GM18868 (cell line): Measurements from ENCODE around the gene SPHK1.
"Not testable (repeated sequence)": the region's sequence is repeated elsewhere in the genome, so short reads cannot be mapped to it uniquely, and the experiment has no call there.

Experiments used
- ATAC-seq: cut with Tn5 transposase; IDR thresholded peaks from one replicate; pipeline ENCODE4 v1.9.1; 2021; ENCODE audit warnings: mild to moderate bottlenecking, moderate library complexity; ENCODE audit not compliant: unreplicated experiment

SPHK1 gene, protein sequence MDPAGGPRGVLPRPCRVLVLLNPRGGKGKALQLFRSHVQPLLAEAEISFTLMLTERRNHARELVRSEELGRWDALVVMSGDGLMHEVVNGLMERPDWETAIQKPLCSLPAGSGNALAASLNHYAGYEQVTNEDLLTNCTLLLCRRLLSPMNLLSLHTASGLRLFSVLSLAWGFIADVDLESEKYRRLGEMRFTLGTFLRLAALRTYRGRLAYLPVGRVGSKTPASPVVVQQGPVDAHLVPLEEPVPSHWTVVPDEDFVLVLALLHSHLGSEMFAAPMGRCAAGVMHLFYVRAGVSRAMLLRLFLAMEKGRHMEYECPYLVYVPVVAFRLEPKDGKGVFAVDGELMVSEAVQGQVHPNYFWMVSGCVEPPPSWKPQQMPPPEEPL

DNA sequence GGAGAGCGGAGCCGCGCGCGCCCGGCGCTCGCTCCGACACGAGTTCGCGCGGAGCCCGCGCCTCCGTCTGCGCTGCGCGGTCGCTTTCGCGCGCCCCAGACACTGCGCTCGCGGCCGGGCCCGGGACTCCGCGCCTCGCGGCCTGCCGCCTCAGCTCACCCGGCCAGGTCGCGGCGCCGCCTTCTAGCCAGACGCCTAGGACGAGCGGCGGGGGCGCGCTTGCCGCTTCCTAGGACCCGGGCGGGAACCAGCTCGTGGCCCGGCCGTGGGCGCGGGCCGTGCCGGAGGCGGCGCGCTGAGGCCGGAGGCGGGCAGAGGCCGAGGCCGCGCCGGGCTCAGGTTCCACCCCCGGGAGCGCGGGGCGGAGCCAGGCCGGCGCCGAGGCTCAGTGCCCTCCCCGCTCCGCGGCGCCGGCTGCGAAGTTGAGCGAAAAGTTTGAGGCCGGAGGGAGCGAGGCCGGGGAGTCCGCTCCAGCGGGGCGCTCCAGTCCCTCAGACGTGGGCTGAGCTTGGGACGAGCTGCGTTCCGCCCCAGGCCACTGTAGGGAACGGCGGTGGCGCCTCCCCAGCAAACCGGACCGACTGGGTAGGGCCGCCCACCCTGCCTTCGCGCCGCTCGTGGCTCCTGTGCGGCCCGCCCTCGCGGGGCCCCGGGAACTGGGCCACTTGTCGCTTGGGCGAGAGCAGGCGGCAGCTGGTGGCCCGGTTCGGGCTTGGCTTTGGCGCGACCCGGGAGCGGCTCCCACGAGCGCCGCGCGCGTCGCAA is at the start of gene SPHK1:
TSS of gene SPHK1 (plus strand) at position 388 of the 765 bp plus-strand sequence. CDS start 1,036 bp downstream, outside the sequence.
- ATAC-seq: peak; percentile 63

DNA sequence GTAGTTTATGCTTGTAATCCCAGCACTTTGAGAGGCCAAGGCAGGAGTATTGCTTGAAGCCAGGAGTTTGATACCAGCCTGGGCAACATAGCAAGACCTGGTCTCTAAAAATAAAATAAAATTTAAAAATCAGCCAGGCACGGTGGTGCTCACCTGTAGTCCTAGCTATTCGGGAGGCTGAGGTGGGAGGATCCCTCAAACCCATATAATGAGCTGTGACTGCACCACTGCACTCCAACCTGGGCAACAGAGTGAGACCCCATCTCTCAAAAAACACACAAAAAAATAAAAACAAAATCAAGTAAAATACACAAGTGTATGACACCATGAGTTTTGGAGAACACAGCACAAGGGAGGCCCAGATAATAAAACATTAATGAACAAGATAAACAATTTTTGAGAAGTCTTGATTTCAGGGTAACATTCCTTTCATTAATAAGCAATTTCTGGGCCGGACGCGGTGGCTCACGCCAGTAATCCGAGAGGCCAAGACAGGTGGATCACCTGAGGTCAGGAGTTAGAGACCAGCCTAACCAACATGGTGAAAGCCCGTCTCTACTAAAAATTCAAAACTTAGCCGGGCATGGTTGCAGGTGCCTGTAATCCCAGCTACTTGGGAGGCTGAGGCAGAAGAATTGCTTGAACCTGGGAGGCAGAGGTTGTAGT is 48.6 kb upstream of the SPHK1 start:
- no peak for ATAC-seq

DNA sequence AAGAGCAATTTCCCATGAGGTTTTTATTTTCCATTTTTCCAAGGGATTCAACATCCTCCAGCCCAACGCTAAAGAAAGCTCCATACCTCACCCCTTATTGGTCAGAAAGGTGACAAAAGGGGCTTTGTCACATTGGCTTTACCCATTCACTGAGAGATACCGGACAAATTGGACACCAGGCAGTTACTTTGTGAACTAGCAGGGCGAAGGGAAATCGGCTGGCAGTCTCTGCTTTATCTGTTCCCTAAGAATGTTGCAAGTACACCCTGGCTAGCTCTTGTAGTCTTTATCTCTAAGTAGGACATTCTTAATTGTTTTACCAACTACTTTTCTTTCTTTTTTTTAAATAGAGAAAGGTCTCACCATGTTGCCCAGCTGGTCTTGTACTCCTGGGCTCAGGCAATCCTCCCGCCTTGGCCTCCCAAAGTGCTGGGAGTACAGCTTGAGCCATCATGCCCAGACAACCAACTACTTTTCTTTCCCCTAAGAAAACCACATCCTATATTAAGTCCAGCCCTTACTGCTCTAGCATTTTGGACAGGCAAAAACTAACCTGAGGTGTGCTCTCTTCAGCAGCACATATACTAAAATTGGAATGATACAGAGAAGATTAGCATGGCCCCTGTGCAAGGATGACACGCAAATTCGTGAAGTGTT is 47.5 kb upstream of the SPHK1 start:
- no peak for ATAC-seq

DNA sequence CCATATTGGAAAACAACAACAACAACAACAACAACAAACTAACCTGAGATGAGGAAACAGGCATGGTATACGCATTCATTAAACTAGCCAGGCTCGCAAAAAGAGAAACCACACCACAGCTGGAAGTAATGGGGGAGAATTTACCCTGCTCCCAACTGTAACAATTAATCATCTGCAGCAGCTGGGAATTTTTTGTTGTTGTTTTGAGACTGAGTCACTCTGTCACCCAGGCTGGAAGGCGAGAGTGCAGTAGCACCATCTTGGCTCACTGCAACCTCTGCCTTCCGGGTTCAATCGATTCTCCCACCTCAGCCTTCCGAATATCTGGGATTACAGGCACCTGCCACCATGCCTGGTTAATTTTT is 47.0 kb upstream of the SPHK1 start:
- no peak for ATAC-seq

DNA sequence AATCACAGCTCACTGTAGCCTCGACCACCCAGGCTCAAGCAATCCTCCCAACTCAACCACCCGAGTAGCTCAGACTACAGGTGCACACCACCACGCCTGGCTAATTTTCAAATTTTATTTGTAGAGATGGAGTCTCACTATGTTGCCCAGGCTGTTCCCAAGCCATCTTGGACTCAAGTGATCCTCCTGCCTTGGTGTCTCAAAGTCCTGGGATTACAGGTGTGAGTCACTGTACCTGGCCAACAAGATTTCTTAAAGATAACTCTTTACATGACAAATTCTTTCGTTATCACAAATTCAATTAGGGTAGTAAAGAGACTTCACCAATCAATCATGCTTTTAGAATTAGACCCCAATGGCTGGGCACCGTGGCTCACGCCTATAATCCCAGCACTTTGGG is 43.1 kb upstream of the SPHK1 start:
- ATAC-seq: no peak

DNA sequence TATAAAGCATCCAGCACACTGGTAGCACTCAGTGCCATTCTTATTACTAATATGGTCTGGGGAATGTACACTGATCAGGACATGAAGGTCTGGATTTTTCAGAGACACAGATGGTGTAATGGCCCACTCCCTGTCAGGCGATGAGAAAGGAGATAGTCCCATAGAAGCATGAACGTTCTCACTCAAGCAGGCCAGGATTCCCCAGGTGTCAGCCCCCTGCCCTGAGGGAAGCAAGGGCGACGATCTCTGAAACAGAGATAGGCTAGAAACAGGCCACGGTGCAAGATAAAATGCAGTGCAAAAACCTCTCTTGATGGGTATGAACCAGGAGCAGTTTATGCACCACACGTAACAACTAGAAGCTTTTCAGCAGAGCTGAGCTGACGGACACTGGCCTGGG is 41.3 kb upstream of the SPHK1 start:
- no peak for ATAC-seq

DNA sequence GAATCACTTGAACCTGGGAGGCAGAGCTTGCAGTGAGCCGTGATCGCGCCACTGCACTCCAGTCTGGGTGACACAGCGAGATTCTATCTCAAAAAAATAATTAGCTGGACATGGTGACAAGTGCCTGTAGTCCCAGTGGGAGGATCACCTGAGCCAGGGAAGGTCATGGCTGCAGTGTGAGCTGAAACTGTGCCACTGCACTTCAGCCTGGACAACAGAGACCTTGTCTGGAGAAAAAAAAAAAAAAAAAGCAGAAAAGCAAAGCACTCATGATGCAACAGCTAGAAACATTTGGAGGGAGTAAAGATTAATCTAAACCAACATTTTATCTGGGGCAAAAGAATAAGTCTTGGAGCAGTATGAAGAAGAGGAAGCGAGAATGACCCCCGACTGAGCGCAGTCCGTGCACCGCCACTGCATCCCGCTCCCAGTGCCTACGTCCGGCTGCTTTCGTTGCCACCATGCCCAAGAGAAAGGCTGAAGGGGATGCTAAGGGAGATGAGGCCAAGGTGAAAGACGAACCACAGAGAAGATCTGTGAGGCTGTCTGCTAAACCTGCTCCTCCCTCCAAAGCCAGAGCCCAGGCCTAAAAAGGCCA is 38.9 kb upstream of the SPHK1 start:
- no peak for ATAC-seq

DNA sequence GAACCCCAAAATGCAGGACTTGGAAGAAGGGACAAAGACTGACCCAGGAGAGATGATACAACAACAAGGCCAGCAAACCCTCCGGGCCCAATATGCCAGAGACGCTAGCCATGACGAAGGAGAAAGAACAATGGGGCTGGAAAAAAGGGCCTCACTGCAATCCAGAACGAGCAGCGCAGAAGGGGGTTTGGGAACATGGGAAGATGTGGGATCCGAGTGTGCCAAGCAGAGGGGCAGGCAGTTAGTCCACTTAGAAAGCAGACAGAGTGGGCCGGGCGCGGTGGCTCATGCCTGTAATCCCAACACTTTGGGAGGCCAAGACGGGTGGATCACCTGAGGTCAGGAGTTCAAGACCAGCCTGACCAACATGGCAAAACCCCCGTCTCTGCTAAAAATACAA is 37.5 kb upstream of the SPHK1 start:
- ATAC-seq: not testable (repeated sequence)

DNA sequence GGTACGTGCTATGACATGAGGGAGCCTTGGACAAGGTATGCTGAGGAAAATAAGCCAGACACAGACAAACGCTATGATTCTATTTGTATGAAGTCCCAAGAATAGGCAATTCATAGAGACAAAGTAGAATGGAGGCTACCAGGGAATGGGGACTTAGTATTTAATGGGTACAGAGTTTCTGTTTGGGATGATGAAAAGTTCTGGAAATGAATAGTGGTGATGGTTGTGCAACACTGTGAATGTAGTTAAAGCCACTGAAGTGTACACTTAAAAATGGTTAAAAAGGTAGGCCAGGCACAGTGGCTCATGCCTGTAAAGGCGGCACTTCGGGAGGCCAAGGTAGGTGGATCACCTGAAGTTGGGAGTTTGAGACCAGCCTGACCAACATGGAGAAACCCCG is 33.9 kb upstream of the SPHK1 start:
- ATAC-seq: no peak

DNA sequence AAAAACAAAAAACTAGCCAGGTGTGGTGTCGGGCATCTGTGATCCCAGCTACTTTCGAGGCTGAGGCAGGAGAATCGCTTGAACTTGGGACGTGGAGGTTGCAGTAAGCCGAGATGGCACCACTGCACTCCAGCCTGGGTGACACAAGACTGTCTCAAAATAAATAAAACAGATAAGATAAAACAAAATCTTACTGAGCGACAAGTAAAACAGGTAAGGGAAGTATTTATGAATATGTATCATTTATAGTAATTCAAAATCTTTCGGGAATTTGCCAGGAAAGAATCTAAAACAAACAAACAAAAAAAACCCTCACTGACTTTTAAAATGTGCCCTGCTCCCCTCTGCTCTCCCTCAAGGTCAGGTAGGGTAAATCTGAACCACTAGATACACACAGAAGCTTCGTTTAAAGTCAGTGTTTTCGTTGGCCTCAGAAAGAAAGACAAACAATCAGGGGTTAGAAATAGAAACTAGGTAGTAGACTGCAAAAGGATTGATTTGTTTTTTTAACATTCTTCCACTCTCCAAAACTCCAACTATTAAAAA is 32.8 kb upstream of the SPHK1 start:
- no peak for ATAC-seq

DNA sequence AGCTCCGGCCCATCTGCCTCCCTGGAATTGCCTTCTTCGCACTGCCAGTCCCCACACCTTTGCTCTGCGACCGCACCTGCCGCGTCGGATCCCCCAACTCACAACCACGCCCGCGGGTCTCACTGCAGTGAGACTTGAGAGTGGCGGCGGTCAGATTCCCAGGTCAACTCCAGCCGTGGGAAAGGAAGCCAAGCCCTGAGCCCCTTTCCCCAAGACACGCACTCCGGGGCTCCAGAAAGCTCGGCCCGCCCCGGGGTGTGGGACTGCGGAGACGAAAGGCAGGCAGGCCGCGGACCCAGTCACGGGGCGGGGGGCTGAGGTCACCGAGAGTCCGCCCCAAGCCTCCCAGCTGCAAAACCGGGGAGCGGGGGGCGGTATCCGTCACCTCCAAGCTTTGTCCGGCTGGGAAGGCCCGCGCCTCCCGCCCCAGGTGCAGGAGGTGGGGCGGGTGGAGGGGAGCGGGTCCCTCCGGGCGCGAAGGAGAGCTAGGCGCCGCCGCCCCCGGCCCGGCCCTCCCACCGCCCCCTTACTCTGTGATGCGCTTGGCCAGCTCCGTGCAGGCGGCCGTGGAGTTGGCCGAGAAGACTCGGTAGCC is 31.3 kb upstream of the SPHK1 start:
- ATAC-seq: peak; percentile 6

DNA sequence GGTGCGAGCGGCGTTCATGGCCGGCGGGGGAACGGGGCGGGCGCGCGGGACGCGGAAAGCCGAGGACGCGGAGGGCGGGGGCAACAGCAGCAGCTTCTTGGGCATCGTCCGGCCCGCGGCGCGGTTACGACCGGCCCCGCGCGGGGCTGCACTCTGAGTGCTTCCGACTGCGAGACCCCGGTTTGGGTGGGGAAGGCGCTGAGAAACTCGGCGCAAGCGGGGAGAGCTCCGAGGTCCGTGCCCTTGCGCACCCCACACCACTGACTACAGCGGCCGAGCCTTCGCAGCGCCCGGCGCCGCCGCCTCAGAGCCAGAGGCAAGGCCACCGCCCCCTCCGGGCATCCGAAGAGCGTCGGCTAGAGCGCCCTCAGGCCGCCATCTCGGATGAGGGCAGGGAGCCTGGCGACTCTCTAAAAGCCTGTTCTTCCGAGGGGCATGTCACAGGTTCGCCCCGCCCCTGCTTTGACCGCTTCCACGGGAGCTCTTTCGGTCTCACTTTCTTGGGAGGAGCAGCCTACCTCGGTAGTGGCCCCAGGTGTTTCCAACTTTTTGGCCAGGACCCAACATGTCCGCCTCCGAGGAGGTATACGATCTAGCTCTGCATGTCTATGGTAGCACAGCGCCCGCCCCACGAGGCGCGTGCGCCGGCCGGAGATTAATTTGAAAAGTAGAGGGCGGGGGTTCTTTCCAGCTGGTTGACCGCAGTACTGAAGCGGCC is 30.7 kb upstream of the SPHK1 start, which contains the start of gene PRPSAP1:
TSS of gene PRPSAP1 (minus strand) at position 318 of the 718 bp plus-strand sequence. CDS start at position 105, 213 bp downstream.
- peak; percentile 81 for ATAC-seq

DNA sequence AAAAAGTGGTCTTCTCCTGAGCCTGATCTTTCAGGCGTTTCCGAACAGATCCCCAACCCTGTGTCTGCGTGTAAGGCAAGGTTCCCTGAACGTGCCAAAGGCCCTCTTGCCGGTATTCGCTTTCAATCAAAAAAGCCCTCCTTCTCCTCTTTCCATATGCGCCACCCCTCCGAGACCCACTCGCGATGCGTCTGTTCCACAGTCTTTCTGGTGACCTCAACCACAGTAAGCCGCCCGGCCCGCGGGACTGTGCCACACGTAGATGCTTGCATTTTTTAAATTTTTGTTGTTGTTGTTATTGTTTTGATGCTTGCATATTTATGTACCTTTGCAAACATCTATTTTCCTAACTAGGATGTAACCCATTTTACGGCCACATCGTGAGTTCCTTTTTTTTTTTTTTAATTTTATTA is 30.1 kb upstream of the SPHK1 start:
- peak; percentile 4 for ATAC-seq

DNA sequence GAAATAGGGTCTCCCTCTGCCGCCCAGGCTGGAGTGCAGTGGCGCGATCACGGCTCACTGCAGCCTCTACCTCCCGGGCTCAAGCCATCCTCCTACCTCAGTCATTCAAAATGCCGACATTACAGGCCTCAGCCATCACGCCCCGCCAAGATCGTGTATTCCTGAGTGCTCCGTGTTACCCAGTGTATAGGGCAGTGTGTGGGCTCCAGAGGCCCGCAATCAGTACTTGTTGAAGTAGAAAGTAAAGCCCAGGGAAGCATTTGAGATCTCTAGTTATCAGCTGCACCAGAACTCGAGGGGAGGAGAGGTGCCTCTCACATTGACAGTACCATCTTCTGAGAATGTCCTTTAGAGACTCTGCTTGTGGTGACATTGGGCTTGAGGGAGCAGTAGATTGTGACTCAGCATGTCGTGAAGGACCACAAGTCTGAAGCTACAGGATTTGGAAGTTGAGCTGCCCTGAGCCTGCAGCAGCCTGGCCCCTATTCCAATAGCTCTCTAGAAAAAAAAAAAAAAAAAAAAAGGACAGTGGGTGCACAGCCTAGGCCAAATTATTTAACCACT is 29.6 kb upstream of the SPHK1 start:
- ATAC-seq: no peak

DNA sequence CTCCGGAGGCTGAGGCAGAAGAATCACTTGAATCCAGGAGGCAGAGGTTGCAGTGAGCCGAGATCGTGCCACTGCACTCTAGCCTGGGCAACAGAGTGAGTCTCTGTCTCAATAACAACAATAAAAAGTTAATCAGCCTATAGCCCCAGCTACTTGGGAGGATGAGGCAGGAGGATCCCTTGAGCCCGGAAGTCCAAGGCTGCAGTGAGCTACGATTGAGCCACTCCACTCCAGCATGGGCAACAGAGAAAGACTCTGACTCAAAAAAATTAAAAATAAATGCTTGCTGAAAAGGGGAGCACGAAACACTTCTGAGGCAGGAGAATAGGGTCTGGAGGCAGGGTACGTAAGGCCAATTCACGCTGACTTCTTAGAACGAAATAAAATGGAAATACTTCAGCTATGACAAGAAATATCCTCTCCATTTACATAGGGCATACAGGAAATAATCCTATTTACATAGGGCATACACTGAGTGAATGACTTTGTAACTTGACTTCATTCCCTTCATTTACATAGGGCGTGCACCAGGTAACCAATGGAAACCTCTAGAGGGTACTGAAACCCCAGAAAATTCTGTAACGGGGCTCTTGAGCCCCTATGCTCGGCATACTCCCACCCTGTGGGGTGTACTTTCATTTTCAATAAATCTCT is 27.5 kb upstream of the SPHK1 start:
- no peak for ATAC-seq

DNA sequence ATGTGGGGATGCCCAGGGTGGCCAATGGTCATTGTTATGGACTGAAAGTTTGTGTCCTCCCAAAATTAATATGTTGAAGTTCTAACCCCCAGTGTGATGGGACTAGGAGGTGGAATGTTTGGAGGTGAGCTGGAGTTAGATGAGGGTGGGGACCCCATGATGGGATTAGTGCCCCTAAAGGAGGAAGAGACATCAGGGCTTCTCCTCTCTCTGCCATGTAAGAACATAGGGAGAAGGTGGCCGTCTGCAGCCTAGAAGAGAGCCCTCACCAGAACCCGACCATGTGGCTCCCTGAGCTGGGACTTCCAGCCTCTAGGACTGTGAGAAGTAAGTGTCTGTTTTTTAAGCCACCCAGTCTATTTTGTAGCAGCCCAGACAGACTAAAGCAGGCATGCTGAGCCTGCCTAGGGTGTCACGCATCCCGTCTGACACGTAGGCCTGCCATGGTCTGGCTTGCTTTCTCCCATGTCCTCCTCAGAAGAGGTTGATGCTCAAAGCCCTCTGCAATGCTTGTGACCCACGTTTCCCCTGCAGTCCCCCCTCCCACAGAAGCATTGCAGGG is 26.7 kb upstream of the SPHK1 start:
- ATAC-seq: no peak

DNA sequence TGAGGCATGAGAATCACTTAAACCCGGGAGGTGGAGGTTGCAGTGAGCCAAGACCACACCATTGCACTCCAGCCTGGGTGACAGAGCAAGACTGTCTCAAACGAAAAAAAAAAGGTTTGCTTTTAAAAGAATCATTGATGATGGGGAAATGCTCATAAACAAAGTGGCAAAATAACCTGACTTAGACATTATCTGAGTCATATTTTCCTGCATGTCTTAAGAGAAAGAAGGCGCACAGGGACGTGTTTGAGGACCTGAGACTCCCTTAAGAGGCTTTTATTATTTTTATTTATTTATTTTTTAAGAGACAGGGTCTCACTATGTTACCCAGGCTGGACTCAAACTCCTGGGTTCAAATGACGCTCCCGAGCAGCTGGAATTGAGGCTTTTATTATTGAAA is 25.0 kb upstream of the SPHK1 start:
- no peak for ATAC-seq

DNA sequence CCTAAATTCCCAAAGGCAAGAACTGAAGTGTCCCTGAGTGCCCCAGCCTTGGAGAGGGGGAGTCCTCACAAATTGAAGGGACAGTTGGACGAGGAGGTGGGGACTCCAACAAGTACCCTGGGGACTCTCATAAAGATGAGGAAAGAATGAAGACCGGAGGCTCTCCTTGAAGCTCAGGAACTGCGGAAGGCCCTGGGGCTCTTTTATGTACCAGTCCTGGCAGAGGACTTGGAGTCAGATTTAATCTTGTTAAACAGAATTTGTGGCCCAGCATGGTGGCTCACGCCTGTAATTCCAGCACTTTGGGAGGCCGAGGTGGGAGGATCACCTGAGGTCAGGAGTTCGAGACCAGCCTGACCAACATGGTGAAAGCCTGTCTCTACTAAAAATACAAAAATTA is 24.6 kb upstream of the SPHK1 start:
- ATAC-seq: not testable (repeated sequence)
